Karpas-422 (cell line): ENCODE results near the gene XPOT. TPM values are rescaled to one million over a fixed set of nuclear protein-coding genes. Genes with fewer than 3 reads are reported as not detected.

ENCODE experiments used
- DNase-seq: peaks from one replicate; pipeline ENCODE4 v3.0.0-alpha.2; 2015
- H2AFZ ChIP-seq: fragments of 200-600 bp; sonication (generic); 2 replicates; pipeline ENCODE4 v1.6.1; 2014; ENCODE audit warnings: antibody characterized with exemption, low read length, mixed read lengths
- H3K27ac ChIP-seq: fragments of 200-600 bp; sonication (generic); 2 replicates; pipeline ENCODE4 v1.5.1; 2014; ENCODE audit warnings: mild to moderate bottlenecking, low read length, moderate library complexity
- H3K27me3 ChIP-seq: fragments of 200-600 bp; sonication (generic); 2 replicates; pipeline ENCODE4 v1.6.1; 2014; ENCODE audit warnings: low read length, mixed read lengths
- H3K36me3 ChIP-seq: fragments of 200-600 bp; sonication (generic); 2 replicates; pipeline ENCODE4 v1.6.1; 2014; ENCODE audit warnings: low read length, mixed read lengths; ENCODE audit not compliant: insufficient read depth
- H3K4me1 ChIP-seq: fragments of 200-600 bp; sonication (generic); 2 replicates; pipeline ENCODE4 v1.6.1; 2014; ENCODE audit warnings: mild to moderate bottlenecking, low read length, mixed read lengths
- H3K4me2 ChIP-seq: fragments of 200-600 bp; sonication (generic); 2 replicates; pipeline ENCODE4 v1.6.1; 2014; ENCODE audit warnings: low read length, low read depth, mild to moderate bottlenecking; ENCODE audit not compliant: poor library complexity, severe bottlenecking
- H3K4me3 ChIP-seq: fragments of 200-600 bp; sonication (generic); 2 replicates; pipeline ENCODE4 v1.5.1; 2014; ENCODE audit warnings: mild to moderate bottlenecking, antibody characterized with exemption, low read length, mixed read lengths
- H3K79me2 ChIP-seq: fragments of 200-600 bp; sonication (generic); 2 replicates; pipeline ENCODE4 v1.6.1; 2014; ENCODE audit warnings: mild to moderate bottlenecking, low read length, mixed read lengths
- H3K9ac ChIP-seq: fragments of 200-600 bp; sonication (generic); 2 replicates; pipeline ENCODE4 v1.6.0; 2014; ENCODE audit warnings: low read length
- H3K9me2 ChIP-seq: fragments of 200-600 bp; sonication (generic), shearing (Covaris generic); replicated peaks from 2 replicates; pipeline ENCODE4 v1.6.0; 2014; ENCODE audit warnings: mild to moderate bottlenecking, low read length, moderate library complexity; ENCODE audit not compliant: insufficient read depth
- H3K9me3 ChIP-seq: fragments of 300-700, 200-600 bp; sonication (generic); 2 replicates; pipeline ENCODE4 v1.6.1; 2014; ENCODE audit warnings: low read length, mixed read lengths
- H4K20me1 ChIP-seq: fragments of 200-600 bp; sonication (generic); 2 replicates; pipeline ENCODE4 v1.6.1; 2014; ENCODE audit warnings: mild to moderate bottlenecking, antibody characterized with exemption, low read length, low read depth; ENCODE audit not compliant: insufficient read depth
- small RNA-seq: library from RNA; depleted of rRNA; stranded (forward); fragments of <200 nt; gene quantifications from one replicate; pipeline ENCODE3, GENCODE V24; 2014
- total RNA-seq: library from RNA; depleted of rRNA; stranded (reverse); fragments of >200 nt; shearing (Covaris generic); gene quantifications from 2 replicates; pipeline ENCODE4 v1.2.3, GENCODE V29; 2014; ENCODE audit warnings: low replicate concordance; rRNA removed

Gene XPOT
- total RNA-seq, 1 experiment from 2014 or later, result 169 TPM

DNA sequence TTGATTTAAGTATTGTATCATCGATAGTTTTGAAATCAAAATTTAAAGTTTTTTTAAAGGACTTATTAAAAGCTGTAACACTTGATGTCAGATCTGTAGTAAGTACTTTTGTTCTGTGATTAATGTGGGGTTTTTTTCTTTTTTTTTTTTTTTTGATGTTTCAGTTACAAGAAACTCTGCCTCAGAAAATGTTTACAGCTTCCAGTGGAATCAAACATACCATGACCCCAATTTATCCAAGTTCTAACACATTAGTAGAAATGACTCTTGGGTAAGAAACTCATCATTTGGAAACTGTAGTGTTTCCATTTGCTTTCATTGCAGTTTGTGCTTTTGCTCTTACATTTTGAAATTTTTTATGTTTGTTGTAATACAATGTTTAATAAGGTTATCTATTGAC lies 93.3 kb downstream of the XPOT start:
- Histone ChIP-seq H3K4me2 (no peak overlapping the region), H3K79me2 (no peaks in the 10 kb centered on the region), H3K9me3 (no peaks in the 10 kb centered on the region), H3K9me2 (no peaks in the 10 kb centered on the region), H3K27me3 (no peaks in the 10 kb centered on the region), H3K27ac (no peak overlapping the region), H2AFZ (no peak overlapping the region), H3K36me3 (peaks cover 54% of the 10 kb centered on the region), H3K4me1 (no peaks in the 10 kb centered on the region; the same call in 1 of the 2 replicates), H3K4me3 (no peak overlapping the region), H4K20me1 (no peaks in the 10 kb centered on the region), H3K9ac (no peak overlapping the region)
- DNase-seq, result no peak

DNA sequence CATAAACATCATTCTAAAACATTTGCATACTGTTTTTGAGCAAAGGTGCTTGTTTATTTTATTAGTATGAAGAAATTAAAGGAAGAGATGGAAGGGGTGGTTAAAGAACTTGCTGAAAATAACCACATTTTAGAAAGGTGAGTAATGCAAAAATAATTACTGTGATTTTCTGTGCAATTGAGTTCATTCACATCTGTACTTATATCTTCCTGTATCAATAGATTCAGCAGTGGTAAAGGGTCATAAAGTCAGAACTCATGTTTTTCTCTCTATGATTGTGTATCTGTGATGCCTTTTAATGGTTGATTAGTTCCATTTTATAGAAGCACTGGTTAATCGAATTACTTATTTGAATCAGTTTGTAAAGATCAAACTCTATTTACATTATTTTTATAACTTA lies 93.7 kb downstream of the XPOT start:
- Histone ChIP-seq H3K4me1 (no peaks in the 10 kb centered on the region; the same call in 1 of the 2 replicates), H3K79me2 (no peaks in the 10 kb centered on the region), H3K9me2 (no peaks in the 10 kb centered on the region), H3K27me3 (no peaks in the 10 kb centered on the region), H3K27ac (no peak overlapping the region), H3K4me2 (no peak overlapping the region), H3K9me3 (no peaks in the 10 kb centered on the region), H3K9ac (no peak overlapping the region), H2AFZ (no peak overlapping the region), H3K36me3 (peaks cover 59% of the 10 kb centered on the region), H4K20me1 (no peaks in the 10 kb centered on the region), H3K4me3 (no peak overlapping the region)
- DNase-seq, result no peak

DNA sequence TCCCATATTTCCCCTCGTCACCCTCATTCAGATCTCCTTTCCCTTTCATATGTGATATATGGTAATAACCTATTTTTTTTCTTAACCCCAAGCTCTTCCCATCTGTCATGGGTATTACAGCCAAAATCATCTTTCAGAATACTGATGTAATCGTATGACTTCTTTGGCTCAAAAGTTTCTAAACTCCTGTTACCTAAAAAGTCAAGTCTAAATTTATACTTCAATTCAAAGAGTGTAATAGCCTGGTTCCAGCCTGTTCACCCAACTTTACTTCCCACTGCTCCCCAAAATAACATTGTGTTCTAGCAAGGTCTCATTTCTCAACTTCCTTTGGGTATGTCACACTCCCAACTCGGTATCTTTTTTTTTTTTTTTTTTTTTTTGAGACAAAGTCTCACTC lies 96.2 kb downstream of the XPOT start:
- Histone ChIP-seq H2AFZ (no peak overlapping the region), H3K4me1 (peaks cover 6% of the 10 kb centered on the region), H4K20me1 (no peaks in the 10 kb centered on the region), H3K9ac (no peak overlapping the region), H3K36me3 (peaks cover 49% of the 10 kb centered on the region), H3K4me2 (no peak overlapping the region), H3K27me3 (no peaks in the 10 kb centered on the region), H3K4me3 (no peak overlapping the region), H3K9me3 (no peaks in the 10 kb centered on the region), H3K9me2 (no peaks in the 10 kb centered on the region), H3K79me2 (no peaks in the 10 kb centered on the region), H3K27ac (no peak overlapping the region)
- no peak for DNase-seq

Small RNA genes lying within 50 kb of the gene (small RNA-seq; reads per million reads assigned to genes)
- gene RF01210, result 0.20 reads per million

Other genes starting within 250 kb of the XPOT start
- 13.0 and 30.7 TPM in 2 replicates for gene KICS2, start 182.1 kb upstream of the XPOT start, total RNA-seq
- gene C12orf56, start 13.6 kb upstream of the XPOT start, total RNA-seq, result not detected in 2 replicates
- gene TBK1, start 47.7 kb downstream of the XPOT start, total RNA-seq, result 23.9 and 43.8 TPM in 2 replicates
- gene RASSF3, start 206.1 kb downstream of the XPOT start, total RNA-seq, result 21.5 and 27.4 TPM in 2 replicates